Heart left ventricle (tissue), 13 donors: Measurements from ENCODE around the gene GATM.

ENCODE experiments used
- POLR2A ChIP-seq, 2 donors: fragments of 450-650 bp; IDR thresholded peaks; one replicate each; pipeline ENCODE4 v1.6.1; 2017; ENCODE audit warnings: antibody characterized with exemption in 2 of 2, mild to moderate bottlenecking in 2 of 2, moderate library complexity in 2 of 2
- TF ChIP-seq, protein P1 (sequence below), 12 donors: fragments of 200-600 bp; sonication (generic) in 4 of 12; IDR thresholded peaks; one replicate each; pipeline versions ENCODE4 v1.5.0 to v1.8.0; 2018 to 2022; ENCODE audit warnings: antibody characterized with exemption in 12 of 12, mild to moderate bottlenecking in 5 of 12
- donor health status: ischemic (EF 13 %, LVEDD 7.1; RV severe dilation, severe dysfunction).
- donor health status: DM: no; HTN: yes; CAD: no.
- donor health status: DM: no; HTN: no; CAD: no.
- donor health status: ischemic (EF 25% LVEDD 6.9; RV normal size, moderate dysfunction).
- donor health status: ischemic (EF 25% LVEDD 5.7; RV mildly dilated, moderate dysfunction).
- donor health status: ischemic (EF 35%, LVEDD 5.7; RV mildly dilated, moderate dysfunction).
- donor health status: nonischemic (EF 11% LVEDD 7.7; RV severe dilation, severe dysfunction).
- donor health status: DM: yes; HTN: yes; CAD: no.
- donor health status: PGD.
- donor health status: ischemic (EF 29% LVEDD 5.4; RV normal size, mild dysfunction).
- donor health status: nonischemic (EF 23%, LVEDD 6.1; RV moderate dilation, normal function).

DNA sequence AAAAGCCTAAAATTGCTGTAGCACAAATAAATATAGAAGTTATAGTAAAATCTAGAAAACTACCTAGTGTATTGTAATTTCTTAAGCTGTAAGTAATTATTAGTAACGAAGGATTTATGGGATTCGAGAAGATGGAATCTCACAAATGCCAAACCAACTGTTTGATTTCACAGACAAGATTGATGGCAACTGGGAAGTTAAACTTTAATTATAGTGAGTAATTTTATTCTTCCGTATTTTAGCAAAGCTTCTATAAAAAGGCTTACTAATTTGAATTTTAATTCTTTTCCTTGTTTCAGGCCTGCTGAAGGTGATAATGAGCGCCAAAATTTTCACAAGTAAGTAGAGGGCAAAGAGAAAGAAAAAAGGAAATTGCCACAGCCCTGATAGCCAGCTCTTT, 36.6 kb downstream of the GATM start:
- no peak for TF ChIP-seq POLR2A (IDR thresholded peaks at IDR 0.05)
- TF ChIP-seq, protein P1, sequence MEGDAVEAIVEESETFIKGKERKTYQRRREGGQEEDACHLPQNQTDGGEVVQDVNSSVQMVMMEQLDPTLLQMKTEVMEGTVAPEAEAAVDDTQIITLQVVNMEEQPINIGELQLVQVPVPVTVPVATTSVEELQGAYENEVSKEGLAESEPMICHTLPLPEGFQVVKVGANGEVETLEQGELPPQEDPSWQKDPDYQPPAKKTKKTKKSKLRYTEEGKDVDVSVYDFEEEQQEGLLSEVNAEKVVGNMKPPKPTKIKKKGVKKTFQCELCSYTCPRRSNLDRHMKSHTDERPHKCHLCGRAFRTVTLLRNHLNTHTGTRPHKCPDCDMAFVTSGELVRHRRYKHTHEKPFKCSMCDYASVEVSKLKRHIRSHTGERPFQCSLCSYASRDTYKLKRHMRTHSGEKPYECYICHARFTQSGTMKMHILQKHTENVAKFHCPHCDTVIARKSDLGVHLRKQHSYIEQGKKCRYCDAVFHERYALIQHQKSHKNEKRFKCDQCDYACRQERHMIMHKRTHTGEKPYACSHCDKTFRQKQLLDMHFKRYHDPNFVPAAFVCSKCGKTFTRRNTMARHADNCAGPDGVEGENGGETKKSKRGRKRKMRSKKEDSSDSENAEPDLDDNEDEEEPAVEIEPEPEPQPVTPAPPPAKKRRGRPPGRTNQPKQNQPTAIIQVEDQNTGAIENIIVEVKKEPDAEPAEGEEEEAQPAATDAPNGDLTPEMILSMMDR (IDR thresholded peaks at IDR 0.05) = no peak
